ENCODE measurements around the gene MED17. TPM values are rescaled to one million over a fixed set of nuclear protein-coding genes. Genes with fewer than 3 reads are reported as not detected.

The MED17 gene
- total and polyA plus RNA-seq, 10 donors: 10.4 to 41.3 (median 36.6) TPM

- Histone ChIP-seq H3K9me3 (peaks cover 0 to 6% (median 5%) of the 10 kb centered on the region in 8 donors), H3K4me1 (no peaks in the 10 kb centered on the region), H3K4me3 (no peak overlapping the region), H3K27me3 (replicated peaks in 1 of 7) (no peaks in the 10 kb centered on the region), H3K27ac (no peak overlapping the region), H3K36me3 (peaks cover 0 to 49% (median 25%) of the 10 kb centered on the region in 6 donors)
- WGBS, 5 donors: 87 to 94% (median 91%) methylated on average over 5 of the region's 5 CpGs
- TF ChIP-seq POLR2A (IDR thresholded peaks at IDR 0.05): no peak
- TF ChIP-seq POLR2AphosphoS5 (IDR thresholded peaks at IDR 0.05): no peak
- TF ChIP-seq, protein P1, sequence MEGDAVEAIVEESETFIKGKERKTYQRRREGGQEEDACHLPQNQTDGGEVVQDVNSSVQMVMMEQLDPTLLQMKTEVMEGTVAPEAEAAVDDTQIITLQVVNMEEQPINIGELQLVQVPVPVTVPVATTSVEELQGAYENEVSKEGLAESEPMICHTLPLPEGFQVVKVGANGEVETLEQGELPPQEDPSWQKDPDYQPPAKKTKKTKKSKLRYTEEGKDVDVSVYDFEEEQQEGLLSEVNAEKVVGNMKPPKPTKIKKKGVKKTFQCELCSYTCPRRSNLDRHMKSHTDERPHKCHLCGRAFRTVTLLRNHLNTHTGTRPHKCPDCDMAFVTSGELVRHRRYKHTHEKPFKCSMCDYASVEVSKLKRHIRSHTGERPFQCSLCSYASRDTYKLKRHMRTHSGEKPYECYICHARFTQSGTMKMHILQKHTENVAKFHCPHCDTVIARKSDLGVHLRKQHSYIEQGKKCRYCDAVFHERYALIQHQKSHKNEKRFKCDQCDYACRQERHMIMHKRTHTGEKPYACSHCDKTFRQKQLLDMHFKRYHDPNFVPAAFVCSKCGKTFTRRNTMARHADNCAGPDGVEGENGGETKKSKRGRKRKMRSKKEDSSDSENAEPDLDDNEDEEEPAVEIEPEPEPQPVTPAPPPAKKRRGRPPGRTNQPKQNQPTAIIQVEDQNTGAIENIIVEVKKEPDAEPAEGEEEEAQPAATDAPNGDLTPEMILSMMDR (IDR thresholded peaks at IDR 0.05 in 8 of 11, conservative IDR thresholded peaks at IDR 0.05 in 3 of 11): no peak
- no peak for DNase-seq
- intact Hi-C loops (cut with DNase I; ENCODE audit: low total_unique reads): no loop called here
These were observed 17.6 kb upstream of the MED17 start for GRCh38 chr11:93766504-93766903.

- DNase-seq: no peak
- no peak for TF ChIP-seq POLR2AphosphoS5 (IDR thresholded peaks at IDR 0.05)
- Histone ChIP-seq H3K36me3 (peaks cover 0 to 43% (median 21%) of the 10 kb centered on the region in 6 donors), H3K4me1 (no peaks in the 10 kb centered on the region), H3K27me3 (replicated peaks in 1 of 7) (no peaks in the 10 kb centered on the region), H3K4me3 (no peak overlapping the region), H3K9me3 (peaks cover 0 to 6% (median 5%) of the 10 kb centered on the region in 8 donors), H3K27ac (no peak overlapping the region)
- intact Hi-C loops (cut with DNase I; ENCODE audit: low total_unique reads): no loop called here
- WGBS, 5 donors: 86 to 95% (median 92%) methylated on average over 3 of the region's 3 CpGs
These were observed 17.1 kb upstream of the MED17 start for GRCh38 chr11:93767018-93767417.

GRCh38 chr11:93770160-93770559 is 13.9 kb upstream of the MED17 start:
- Histone ChIP-seq H3K27me3 (replicated peaks in 1 of 7) (no peaks in the 10 kb centered on the region), H3K36me3 (peaks cover 0 to 12% (median 0%) of the 10 kb centered on the region in 6 donors), H3K27ac (no peak overlapping the region), H3K4me1 (no peaks in the 10 kb centered on the region), H3K9me3 (peaks cover 0 to 19% (median 12%) of the 10 kb centered on the region in 8 donors), H3K4me3 (no peak overlapping the region)
- no peak for DNase-seq
- 32 to 84% (median 53%) methylated on average over 1 of the region's 1 CpG for WGBS, 5 donors
- TF ChIP-seq POLR2AphosphoS5 (IDR thresholded peaks at IDR 0.05) (no peak), POLR2A (IDR thresholded peaks at IDR 0.05) (no peak)
- TF ChIP-seq, protein P1 (IDR thresholded peaks at IDR 0.05 in 8 of 11, conservative IDR thresholded peaks at IDR 0.05 in 3 of 11): no peak
- intact Hi-C loops (cut with DNase I; ENCODE audit: low total_unique reads): no loop called here

DNA sequence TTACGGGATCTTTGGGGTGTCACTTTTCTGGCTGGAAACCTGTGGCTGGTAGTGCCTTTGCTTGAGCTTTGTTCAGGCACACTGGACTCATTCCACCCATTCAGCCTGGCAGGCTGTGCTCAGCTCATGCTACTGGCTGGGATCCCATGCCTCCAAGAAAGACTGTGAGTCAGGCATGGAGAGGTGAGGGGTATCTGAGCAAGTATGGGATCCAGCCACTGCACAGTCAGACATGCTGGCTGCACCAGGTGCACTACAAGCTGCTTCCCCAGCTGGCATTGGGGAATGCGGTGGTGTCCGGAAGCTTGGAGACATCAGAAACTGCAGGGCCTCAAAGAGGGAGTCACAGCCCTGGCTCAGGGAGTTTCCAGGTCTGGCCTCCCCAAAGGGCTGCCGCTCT is 12.0 kb upstream of the MED17 start:
- WGBS, 5 donors: 93 to 100% (median 95%) methylated on average over 3 to 4 of the region's 4 CpGs
- no peak for TF ChIP-seq POLR2AphosphoS5 (IDR thresholded peaks at IDR 0.05)
- TF ChIP-seq, protein P1 (IDR thresholded peaks at IDR 0.05 in 8 of 11, conservative IDR thresholded peaks at IDR 0.05 in 3 of 11): no peak
- no peak for TF ChIP-seq POLR2A (IDR thresholded peaks at IDR 0.05)
- no peak for DNase-seq
- Histone ChIP-seq H3K27me3 (replicated peaks in 1 of 7) (no peaks in the 10 kb centered on the region), H3K36me3 (no peaks in the 10 kb centered on the region), H3K9me3 (peaks cover 0 to 15% (median 8%) of the 10 kb centered on the region in 8 donors), H3K27ac (no peak overlapping the region), H3K4me1 (no peaks in the 10 kb centered on the region), H3K4me3 (no peak overlapping the region)
- intact Hi-C loops (cut with DNase I; ENCODE audit: low total_unique reads): no loop called here

- DNase-seq: no peak
- TF ChIP-seq, protein P1 (IDR thresholded peaks at IDR 0.05 in 8 of 11, conservative IDR thresholded peaks at IDR 0.05 in 3 of 11): no peak
- TF ChIP-seq POLR2A (IDR thresholded peaks at IDR 0.05) (no peak), POLR2AphosphoS5 (IDR thresholded peaks at IDR 0.05) (no peak)
- no peaks in the 10 kb centered on the region for H3K27me3 ChIP-seq (replicated peaks in 1 of 7)
- H3K36me3 ChIP-seq: no peaks in the 10 kb centered on the region
- peaks cover 0 to 13% (median 6%) of the 10 kb centered on the region in 8 donors for H3K9me3 ChIP-seq
- WGBS, 5 donors: 86 to 96% (median 93%) methylated on average over 3 of the region's 3 CpGs
- intact Hi-C loops (cut with DNase I; ENCODE audit: low total_unique reads): no loop called here
- H3K27ac ChIP-seq: no peak overlapping the region
- no peak overlapping the region for H3K4me3 ChIP-seq
- no peaks in the 10 kb centered on the region for H3K4me1 ChIP-seq
These were observed 11.0 kb upstream of the MED17 start for GRCh38 chr11:93773045-93773477.
